Measurements from ENCODE around the gene WDR17.

Gene WDR17

GRCh38 chr4:176065435-176066291 lies at the start of gene WDR17:
Gene WDR17, plus strand, starts transcription at chr4:176065841. Its CDS starts 45,740 bp downstream, at chr4:176111581.
- H3K27ac ChIP-seq: no peak within 1 kb of the TSS
- H3K27me3 ChIP-seq: peaks cover 54% of the 10 kb centered on the region
- no peak for TF ChIP-seq CTCF (IDR thresholded peaks at IDR 0.05)

GRCh38 chr4:176016601-176017000 lies 49.0 kb upstream of the WDR17 start:
- Histone ChIP-seq H3K36me3 (no peaks in the 10 kb centered on the region), H3K9me3 (no peaks in the 10 kb centered on the region), H3K27me3 (no peaks in the 10 kb centered on the region), H3K27ac (no peak overlapping the region), H3K4me3 (ENCODE audit: low read depth in 1 of 2, low read length in 1 of 2) (no peak overlapping the region), H3K4me1 (ENCODE audit: control insufficient read depth in 1 of 2, insufficient read depth in 1 of 2, low read depth in 1 of 2, low read length in 1 of 2) (no peaks in the 10 kb centered on the region)
- no peak for TF ChIP-seq CTCF (IDR thresholded peaks at IDR 0.05)

More at GRCh38 chr4:176065435-176066291, at the start of gene WDR17:
- peak within 1 kb of the TSS; percentile 54 to 56 for H3K4me3 ChIP-seq (ENCODE audit: low read depth in 1 of 2, low read length in 1 of 2)
- no peaks in the 10 kb centered on the region for H3K36me3 ChIP-seq
- H3K9me3 ChIP-seq: no peaks in the 10 kb centered on the region
- peaks cover 9 to 14% of the 10 kb centered on the region in 2 experiments for H3K4me1 ChIP-seq (ENCODE audit: control insufficient read depth in 1 of 2, insufficient read depth in 1 of 2, low read depth in 1 of 2, low read length in 1 of 2)

- Histone ChIP-seq H3K27ac (no peak overlapping the region), H3K36me3 (no peaks in the 10 kb centered on the region), H3K4me1 (ENCODE audit: control insufficient read depth in 1 of 2, insufficient read depth in 1 of 2, low read depth in 1 of 2, low read length in 1 of 2) (no peaks in the 10 kb centered on the region), H3K27me3 (no peaks in the 10 kb centered on the region), H3K9me3 (no peaks in the 10 kb centered on the region), H3K4me3 (ENCODE audit: low read depth in 1 of 2, low read length in 1 of 2) (no peak overlapping the region)
- TF ChIP-seq CTCF (IDR thresholded peaks at IDR 0.05): no peak
Observed at GRCh38 chr4:176020481-176021085, 45.1 kb upstream of the WDR17 start.

DNA sequence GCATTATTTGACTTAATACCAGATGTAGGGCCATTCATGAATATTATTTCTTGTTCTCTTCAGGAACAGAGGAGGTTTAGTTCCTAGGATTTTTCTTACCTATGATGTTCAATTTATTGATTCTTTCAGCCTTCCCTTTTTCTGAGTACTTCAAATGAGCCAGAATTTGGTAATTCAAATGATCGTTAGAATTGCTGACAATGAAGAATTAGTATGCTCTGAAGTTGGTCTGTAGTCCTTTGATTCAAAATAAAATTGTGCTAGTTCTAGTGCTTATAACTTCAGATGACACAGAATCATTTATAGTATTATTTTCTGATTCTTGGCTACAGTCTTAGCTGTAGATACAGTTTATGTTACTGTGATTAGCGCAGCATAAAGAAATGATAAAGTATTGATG lies 35.2 kb upstream of the WDR17 start:
- Histone ChIP-seq H3K36me3 (no peaks in the 10 kb centered on the region), H3K27ac (no peak overlapping the region), H3K4me3 (ENCODE audit: low read depth in 1 of 2, low read length in 1 of 2) (no peak overlapping the region), H3K27me3 (peaks cover 5% of the 10 kb centered on the region), H3K9me3 (no peaks in the 10 kb centered on the region), H3K4me1 (ENCODE audit: control insufficient read depth in 1 of 2, insufficient read depth in 1 of 2, low read depth in 1 of 2, low read length in 1 of 2) (no peaks in the 10 kb centered on the region)
- TF ChIP-seq CTCF (IDR thresholded peaks at IDR 0.05): no peak

DNA sequence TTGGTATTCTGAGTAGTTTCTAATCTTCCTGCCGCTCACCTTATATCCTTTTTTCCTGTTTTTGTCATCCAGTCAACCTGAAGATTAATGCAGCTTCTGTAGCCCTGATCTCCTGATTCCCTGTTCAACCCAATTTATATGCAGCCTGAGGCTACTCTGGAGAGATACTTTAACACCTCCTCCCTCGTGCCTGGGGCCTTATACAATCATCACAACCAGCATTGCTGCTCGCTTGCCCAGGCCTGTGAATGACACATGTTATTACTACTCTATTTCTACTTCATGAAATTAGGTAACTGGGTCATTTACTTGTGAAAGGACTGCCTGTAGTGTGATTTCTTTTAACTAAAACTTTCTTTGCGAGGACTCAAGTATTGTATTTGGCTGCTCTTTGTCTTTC lies 33.7 kb upstream of the WDR17 start:
- Histone ChIP-seq H3K9me3 (no peaks in the 10 kb centered on the region), H3K27ac (no peak overlapping the region), H3K4me1 (ENCODE audit: control insufficient read depth in 1 of 2, insufficient read depth in 1 of 2, low read depth in 1 of 2, low read length in 1 of 2) (no peaks in the 10 kb centered on the region), H3K36me3 (no peaks in the 10 kb centered on the region), H3K27me3 (peaks cover 5% of the 10 kb centered on the region), H3K4me3 (ENCODE audit: low read depth in 1 of 2, low read length in 1 of 2) (no peak overlapping the region)
- no peak for TF ChIP-seq CTCF (IDR thresholded peaks at IDR 0.05)

Data from neutrophil (primary cell).